PC-9 (cell line): Measurements from ENCODE around the gene CNTFR. TPM values are rescaled to one million over a fixed set of nuclear protein-coding genes. Genes with fewer than 3 reads are reported as not detected.

Experiments
- BruUV-seq: library from RNA; stranded (reverse); fragments of 400-500 nt; replicated peaks from 2 replicates; lab custom pipeline; 2021; lab: Mats Ljungman, UMichigan
- CTCF ChIA-PET: fragments of 300-600 bp; sonication (Branson Sonifier 250); formaldehyde crosslinking; loops from one replicate; lab custom pipeline; 2022; ENCODE audit warnings: antibody characterized with exemption; lab: Charles Lee
- POLR2A ChIA-PET: fragments of 300-600 bp; sonication (Branson Sonifier 250); formaldehyde crosslinking; loops from one replicate; lab custom pipeline; 2022; ENCODE audit warnings: antibody characterized with exemption; ENCODE audit not compliant: unreplicated experiment; lab: Charles Lee
- DNase-seq, 2 experiments: peaks; one replicate each; pipeline versions ENCODE4 v3.0.0 to v3.0.0-alpha.2; 2015 to 2022; ENCODE audit warnings: mixed read lengths in 1 of 2
- H2AFZ ChIP-seq: fragments of 200-600 bp; sonication (generic); 2 replicates; pipeline ENCODE4 v1.8.1; 2017; ENCODE audit warnings: antibody characterized with exemption
- H3F3A ChIP-seq: fragments of 200-600 bp; sonication (generic); 2 replicates; pipeline ENCODE4 v1.8.1; 2017; ENCODE audit warnings: antibody characterized with exemption, mild to moderate bottlenecking, low read depth; ENCODE audit not compliant: insufficient read depth
- H3K27ac ChIP-seq: fragments of 200-600 bp; sonication (generic); 2 replicates; pipeline ENCODE4 v1.6.1; 2016; ENCODE audit warnings: mixed run types
- H3K27me3 ChIP-seq: fragments of 200-600 bp; sonication (generic); 2 replicates; pipeline ENCODE4 v1.6.1; 2016; ENCODE audit warnings: low read depth, mixed run types; ENCODE audit not compliant: insufficient read depth
- H3K36me3 ChIP-seq: fragments of 200-600 bp; sonication (generic); 2 replicates; pipeline ENCODE4 v1.6.1; 2016; ENCODE audit warnings: low read depth, mixed run types
- H3K4me1 ChIP-seq: fragments of 200-600 bp; sonication (generic); replicated peaks from 2 replicates; pipeline ENCODE4 v1.6.1; 2016; ENCODE audit warnings: mixed run types; ENCODE audit not compliant: insufficient read depth
- H3K4me2 ChIP-seq: fragments of 200-600 bp; sonication (generic); 2 replicates; pipeline ENCODE4 v1.6.1; 2017; ENCODE audit warnings: mixed run types
- H3K4me3 ChIP-seq: fragments of 200-600 bp; sonication (generic); 2 replicates; pipeline ENCODE4 v1.6.1; 2016; ENCODE audit warnings: mixed run types
- H3K79me2 ChIP-seq: fragments of 200-600 bp; sonication (generic); 2 replicates; pipeline ENCODE4 v1.6.1; 2017; ENCODE audit warnings: low read depth, mixed run types
- H3K9me2 ChIP-seq: fragments of 200-600 bp; sonication (generic); 2 replicates; pipeline ENCODE4 v1.8.1; 2017; ENCODE audit warnings: mild to moderate bottlenecking; ENCODE audit not compliant: insufficient read depth
- H3K9me3 ChIP-seq: fragments of 200-600 bp; sonication (generic); 2 replicates; pipeline ENCODE4 v1.8.1; 2016; ENCODE audit warnings: low read depth; ENCODE audit not compliant: insufficient read depth
- H4K20me1 ChIP-seq: fragments of 200-600 bp; sonication (generic); 2 replicates; pipeline ENCODE4 v1.8.1; 2017; ENCODE audit not compliant: insufficient read depth
- CTCF ChIP-seq: fragments of 200-600 bp; sonication (generic); conservative IDR thresholded peaks from 2 replicates; pipeline ENCODE4 v1.6.1; 2017; ENCODE audit warnings: mixed run types, antibody characterized with exemption, mild to moderate bottlenecking, moderate library complexity
- EZH2 ChIP-seq: fragments of 200-600 bp; sonication (generic); IDR thresholded peaks from 2 replicates; pipeline ENCODE4 v1.8.0; 2017; ENCODE audit warnings: antibody characterized with exemption, low read depth
- intact Hi-C: fragments of 100-400 bp; cut with micrococcal nuclease; formaldehyde crosslinking; loops from one replicate; pipeline ENCODE4 v1.10.0; 2022; ENCODE audit not compliant: unreplicated experiment
- total RNA-seq: library from RNA; stranded (reverse); gene quantifications from 2 replicates; pipeline ENCODE4 v1.2.3, GENCODE V29; 2021

The CNTFR gene
- total RNA-seq, 1 experiment from 2014 or later, result not detected

- Histone ChIP-seq H3K27ac (no peak overlapping the region), H3K4me3 (no peak overlapping the region), H3K4me2 (no peak overlapping the region), H3K9me2 (no peaks in the 10 kb centered on the region), H3K27me3 (peaks cover 4% of the 10 kb centered on the region), H3K79me2 (no peaks in the 10 kb centered on the region), H3K36me3 (no peaks in the 10 kb centered on the region), H4K20me1 (no peaks in the 10 kb centered on the region), H3K4me1 (no peaks in the 10 kb centered on the region), H3F3A (no peaks in the 10 kb centered on the region), H3K9me3 (no peaks in the 10 kb centered on the region), H2AFZ (no peak overlapping the region)
- POLR2A ChIA-PET, result no interaction called here
- TF ChIP-seq EZH2, result no peak
- TF ChIP-seq CTCF, result no peak
- DNase-seq, result no peak
- intact Hi-C loops, result no loop called here
- CTCF ChIA-PET, result no interaction called here
- BruUV-seq, result no TSS peak
Measured at GRCh38 chr9:34513567-34514214, 75.8 kb downstream of the CNTFR start.

- no peaks in the 10 kb centered on the region for H3K36me3 ChIP-seq
- no peaks in the 10 kb centered on the region for H3K79me2 ChIP-seq
- no peak overlapping the region for H3K4me3 ChIP-seq
- TF ChIP-seq EZH2 (no peak), CTCF (no peak)
- CTCF ChIA-PET, result no interaction called here
- no peaks in the 10 kb centered on the region; the same call in 1 of the 2 replicates for H3K27me3 ChIP-seq
- no peak overlapping the region for H3K27ac ChIP-seq
- no peaks in the 10 kb centered on the region for H3K4me1 ChIP-seq
- H2AFZ ChIP-seq, result no peak overlapping the region
- no peaks in the 10 kb centered on the region for H4K20me1 ChIP-seq
- no peak overlapping the region for H3K4me2 ChIP-seq
- H3K9me2 ChIP-seq, result no peaks in the 10 kb centered on the region
- no peaks in the 10 kb centered on the region for H3F3A ChIP-seq
- BruUV-seq, result no TSS peak
- DNase-seq, result no peak
- POLR2A ChIA-PET, result no interaction called here
- intact Hi-C loops, result no loop called here
- no peaks in the 10 kb centered on the region for H3K9me3 ChIP-seq
Measured at GRCh38 chr9:34512131-34513078, 77.1 kb downstream of the CNTFR start.

- intact Hi-C loops, result no loop called here
- BruUV-seq, result no TSS peak
Measured at GRCh38 chr9:34510497-34511468, 78.7 kb downstream of the CNTFR start.

More at GRCh38 chr9:34510497-34511468, 78.7 kb downstream of the CNTFR start:
- no peaks in the 10 kb centered on the region for H3K36me3 ChIP-seq
- no peaks in the 10 kb centered on the region for H3K4me1 ChIP-seq
- H3K79me2 ChIP-seq, result no peaks in the 10 kb centered on the region
- H3K9me2 ChIP-seq, result no peaks in the 10 kb centered on the region
- no peak overlapping the region for H3K27ac ChIP-seq
- no peak overlapping the region for H3K4me3 ChIP-seq
- no peaks in the 10 kb centered on the region for H3F3A ChIP-seq
- no peak overlapping the region for H3K4me2 ChIP-seq
- H3K9me3 ChIP-seq, result no peaks in the 10 kb centered on the region
- H4K20me1 ChIP-seq, result no peaks in the 10 kb centered on the region
- ChIA-PET POLR2A (no interaction called here), CTCF (no interaction called here)
- no peak overlapping the region for H2AFZ ChIP-seq
- TF ChIP-seq EZH2, result no peak
- TF ChIP-seq CTCF, result no peak
- DNase-seq, result no peak
- no peaks in the 10 kb centered on the region; the same call in 1 of the 2 replicates for H3K27me3 ChIP-seq
